HG02678 (cell line): ENCODE results near the gene RBM33.
"Not testable (repeated sequence)": the region's sequence is repeated elsewhere in the genome, so short reads cannot be mapped to it uniquely, and the experiment has no call there.

Experiments
- ATAC-seq: cut with Tn5 transposase; IDR thresholded peaks from one replicate; pipeline ENCODE4 v1.9.1; 2021; ENCODE audit warnings: mild to moderate bottlenecking, moderate library complexity; ENCODE audit not compliant: unreplicated experiment

RBM33 gene, protein sequence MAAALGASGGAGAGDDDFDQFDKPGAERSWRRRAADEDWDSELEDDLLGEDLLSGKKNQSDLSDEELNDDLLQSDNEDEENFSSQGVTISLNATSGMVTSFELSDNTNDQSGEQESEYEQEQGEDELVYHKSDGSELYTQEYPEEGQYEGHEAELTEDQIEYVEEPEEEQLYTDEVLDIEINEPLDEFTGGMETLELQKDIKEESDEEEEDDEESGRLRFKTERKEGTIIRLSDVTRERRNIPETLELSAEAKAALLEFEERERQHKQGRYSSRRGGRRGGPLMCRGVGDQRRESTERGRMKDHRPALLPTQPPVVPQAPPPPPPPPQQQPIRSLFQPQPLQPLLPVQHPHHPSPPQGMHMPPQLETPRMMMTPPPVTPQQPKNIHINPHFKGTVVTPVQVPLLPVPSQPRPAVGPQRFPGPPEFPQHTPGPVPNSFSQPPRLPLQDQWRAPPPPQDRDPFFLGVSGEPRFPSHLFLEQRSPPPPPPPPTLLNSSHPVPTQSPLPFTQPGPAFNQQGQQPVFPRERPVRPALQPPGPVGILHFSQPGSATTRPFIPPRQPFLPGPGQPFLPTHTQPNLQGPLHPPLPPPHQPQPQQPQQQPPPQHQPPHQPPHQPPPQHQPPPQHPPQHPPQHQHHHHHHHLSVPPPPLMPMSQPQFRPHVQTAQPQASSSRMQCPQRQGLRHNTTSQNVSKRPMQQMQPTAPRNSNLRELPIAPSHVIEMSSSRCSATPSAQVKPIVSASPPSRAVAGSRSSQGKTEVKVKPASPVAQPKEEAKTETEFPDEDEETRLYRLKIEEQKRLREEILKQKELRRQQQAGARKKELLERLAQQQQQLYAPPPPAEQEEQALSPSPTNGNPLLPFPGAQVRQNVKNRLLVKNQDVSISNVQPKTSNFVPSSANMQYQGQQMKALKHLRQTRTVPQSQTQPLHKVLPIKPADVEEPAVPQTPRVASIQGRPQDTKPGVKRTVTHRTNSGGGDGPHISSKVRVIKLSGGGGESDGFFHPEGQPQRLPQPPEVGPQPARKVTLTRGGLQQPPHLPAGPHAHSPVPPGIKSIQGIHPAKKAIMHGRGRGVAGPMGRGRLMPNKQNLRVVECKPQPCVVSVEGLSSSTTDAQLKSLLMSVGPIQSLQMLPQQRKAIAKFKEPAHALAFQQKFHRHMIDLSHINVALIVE

DNA sequence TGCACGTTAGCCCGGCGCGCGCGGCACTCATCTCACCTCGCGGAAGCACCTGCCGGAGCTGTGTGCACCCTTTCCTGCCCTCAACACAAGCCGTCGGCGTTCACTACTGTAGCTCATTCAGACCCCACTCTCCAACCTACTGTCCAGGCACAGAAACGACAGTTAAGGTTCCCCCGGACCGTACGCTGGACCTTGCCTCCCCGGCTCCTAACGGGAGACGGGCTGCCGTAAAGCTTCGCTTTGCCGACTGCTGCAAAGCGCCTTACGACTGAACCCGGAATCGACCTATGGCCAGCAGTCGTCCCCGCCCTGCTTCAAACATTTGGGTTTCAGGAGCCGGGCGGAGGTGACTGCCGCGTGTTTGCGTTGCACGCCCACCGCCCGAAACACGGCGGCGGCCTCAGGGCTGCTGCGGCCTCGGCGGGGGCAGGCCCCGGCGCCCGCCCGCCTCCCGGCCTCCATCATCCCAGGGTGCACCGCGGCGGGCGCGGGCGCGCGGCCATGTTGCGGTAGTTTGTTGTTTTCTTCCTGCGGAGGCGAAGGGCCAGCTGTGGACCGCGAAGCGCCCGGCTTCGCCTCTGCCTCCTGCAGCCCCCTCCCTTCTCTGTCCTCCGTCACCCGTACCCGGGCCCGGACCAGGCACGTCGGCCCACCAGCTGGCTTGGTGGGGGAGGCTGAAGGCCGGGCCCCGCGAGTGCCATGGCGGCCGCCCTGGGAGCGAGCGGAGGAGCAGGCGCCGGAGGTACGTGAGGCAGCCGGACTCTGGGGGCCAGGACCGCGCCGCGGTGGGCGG lies at the start of gene RBM33:
TSS of gene RBM33 (plus strand) at position 484 of the 793 bp plus-strand sequence. CDS start at position 700, 216 bp downstream.
- peak; percentile 78 for ATAC-seq

DNA sequence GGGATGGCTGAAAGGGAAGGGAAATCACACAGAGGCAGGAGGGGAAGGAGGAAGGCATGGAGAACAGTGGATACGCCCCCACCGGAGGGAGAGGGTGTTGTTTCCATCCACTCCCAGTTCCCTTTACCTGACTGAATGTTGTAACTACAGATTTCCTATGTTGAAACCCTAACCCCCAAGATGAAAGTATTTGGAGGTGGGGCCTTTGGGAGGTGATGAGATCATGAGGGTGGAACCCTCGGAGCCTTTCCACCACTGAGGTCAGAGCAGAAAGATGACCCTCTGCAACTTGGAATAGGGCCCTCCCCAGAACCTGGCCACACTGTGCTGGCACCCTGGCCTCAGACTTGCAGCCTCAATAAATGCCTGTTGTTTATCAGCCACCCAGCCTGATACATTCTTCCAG lies 49.5 kb upstream of the RBM33 start:
- ATAC-seq: no peak

- no peak for ATAC-seq
Observed at GRCh38 chr7:155597753-155598140, 46.7 kb upstream of the RBM33 start.

GRCh38 chr7:155598810-155599210 lies 45.7 kb upstream of the RBM33 start:
- ATAC-seq: peak; percentile 72

DNA sequence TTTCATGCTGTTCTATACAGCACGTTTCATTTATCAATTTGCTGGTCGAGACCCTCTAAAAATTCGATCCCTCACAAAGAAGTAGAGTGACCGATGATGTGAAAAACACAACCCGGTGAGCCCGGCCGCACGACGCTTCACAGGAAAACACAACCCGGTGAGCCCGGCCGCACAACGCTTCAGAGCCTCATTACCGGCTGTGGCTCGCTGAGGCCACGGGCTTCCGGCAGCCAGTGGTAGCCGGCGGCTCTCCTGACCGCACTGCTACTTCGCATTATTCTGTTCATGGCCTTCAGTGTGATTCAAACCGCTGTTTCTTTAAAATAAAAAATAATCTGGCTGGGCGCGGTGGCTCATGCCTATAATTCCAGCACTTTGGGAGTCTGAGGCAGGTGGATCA lies 42.3 kb upstream of the RBM33 start:
- no peak for ATAC-seq

- no peak for ATAC-seq
Observed at GRCh38 chr7:155602750-155603149, 41.7 kb upstream of the RBM33 start.

DNA sequence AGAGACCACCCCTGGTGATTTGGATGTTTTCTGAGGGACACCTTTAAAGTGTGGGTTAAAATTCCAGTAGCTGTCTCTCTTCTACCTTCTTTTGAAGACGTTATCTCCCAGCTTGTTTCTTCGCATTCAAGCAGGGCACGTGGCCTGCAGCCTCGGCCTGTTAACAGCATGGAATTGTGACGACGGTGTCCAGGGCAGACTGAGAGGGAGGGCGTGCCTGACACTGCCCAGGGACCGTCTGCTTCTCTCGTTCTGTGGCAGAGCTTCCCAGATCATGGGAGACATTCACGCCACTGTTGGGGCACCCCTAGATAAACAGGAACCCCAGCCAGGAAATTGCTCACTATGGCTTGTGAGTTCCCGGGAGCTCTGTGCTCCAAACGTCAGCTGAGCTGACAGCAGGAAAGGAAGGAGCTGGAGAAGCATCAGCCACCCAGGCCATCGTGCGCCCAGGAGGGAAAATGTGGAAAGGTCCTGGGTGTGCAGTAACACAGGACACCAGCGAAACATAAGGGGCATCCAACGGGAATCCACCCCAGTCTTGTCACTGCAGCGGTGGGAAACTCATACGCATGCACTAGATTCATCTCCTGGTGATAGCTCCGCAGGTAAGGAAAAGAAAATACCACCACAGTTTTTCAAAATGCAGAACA lies 41.1 kb upstream of the RBM33 start:
- no peak for ATAC-seq

GRCh38 chr7:155603858-155604503 lies 40.5 kb upstream of the RBM33 start:
- no peak for ATAC-seq

- ATAC-seq: no peak
Observed at GRCh38 chr7:155604504-155604997, 39.9 kb upstream of the RBM33 start.

DNA sequence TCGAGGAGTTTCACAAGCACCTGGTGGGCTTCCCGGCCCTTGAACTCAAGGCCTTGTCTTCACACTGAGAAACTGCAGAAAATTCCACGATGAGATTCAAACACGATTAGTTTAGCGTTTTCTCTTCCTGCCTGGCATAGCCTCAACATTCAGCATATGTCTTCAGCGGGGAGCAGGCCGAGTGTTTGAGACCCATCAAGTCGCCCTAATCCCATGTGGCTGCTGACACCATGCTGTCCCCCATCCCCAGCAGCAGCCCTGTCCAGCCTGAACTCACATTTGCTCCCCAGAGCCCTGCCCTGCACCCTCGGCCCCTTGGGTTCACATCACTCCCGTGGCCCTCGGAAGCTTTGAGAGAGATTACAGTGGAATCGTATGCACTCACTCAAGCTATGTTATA lies 35.3 kb upstream of the RBM33 start:
- ATAC-seq: no peak

GRCh38 chr7:155610633-155611193 lies 33.7 kb upstream of the RBM33 start:
- ATAC-seq: no peak

DNA sequence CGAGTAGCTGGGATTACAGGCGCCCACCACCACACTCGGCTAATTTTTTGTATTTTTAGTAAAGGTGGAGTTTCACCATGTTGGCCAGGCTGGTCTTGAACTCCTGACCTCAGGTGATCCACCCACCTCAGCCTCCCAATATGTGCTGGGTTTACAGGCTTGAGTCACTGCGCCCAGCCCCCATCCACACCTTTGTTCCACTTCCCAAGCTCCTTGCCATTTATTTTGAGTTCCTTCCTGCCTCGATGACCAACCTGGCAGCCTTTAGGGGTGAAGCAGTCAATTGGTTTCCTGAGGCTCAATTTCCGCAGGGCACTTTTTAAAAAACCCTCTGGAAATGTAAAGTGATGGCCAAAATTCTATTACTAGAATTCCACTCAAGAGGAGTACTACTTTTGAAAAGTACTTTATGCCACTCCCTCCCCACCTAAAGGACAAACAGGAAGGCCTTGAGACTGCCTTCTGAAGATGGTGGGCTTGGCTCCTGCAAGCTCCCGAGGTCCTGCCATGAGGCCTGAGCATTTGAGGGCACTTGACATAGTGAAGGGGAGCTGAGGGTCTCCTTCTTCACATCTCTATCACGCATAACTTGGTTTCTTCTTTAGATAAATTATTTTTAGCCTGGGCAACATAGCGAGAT lies 32.5 kb upstream of the RBM33 start:
- no peak for ATAC-seq

DNA sequence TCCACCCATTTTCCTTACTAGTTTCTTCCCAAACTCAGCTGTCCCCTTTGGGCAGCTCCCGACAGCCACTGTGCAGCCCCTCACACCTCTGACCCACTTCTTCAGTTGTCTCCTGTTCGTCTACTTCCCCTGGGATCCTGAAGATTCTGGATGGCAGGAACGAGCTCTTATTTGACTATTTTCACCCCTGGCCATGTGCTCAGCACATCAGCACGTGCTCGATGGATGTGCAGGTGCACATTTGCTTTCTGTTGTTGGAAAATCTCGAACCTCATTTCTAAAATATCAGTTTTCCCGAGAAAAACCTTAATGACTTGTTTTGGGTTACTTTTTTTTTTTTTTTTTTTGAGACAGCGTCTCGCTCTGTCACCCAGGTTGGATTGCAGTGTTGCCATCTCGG lies 31.8 kb upstream of the RBM33 start:
- no peak for ATAC-seq

GRCh38 chr7:155615085-155615484 lies 29.4 kb upstream of the RBM33 start:
- ATAC-seq: not testable (repeated sequence)

GRCh38 chr7:155618708-155619633 lies 25.5 kb upstream of the RBM33 start:
- no peak for ATAC-seq

GRCh38 chr7:155619634-155620271 lies 24.7 kb upstream of the RBM33 start:
- no peak for ATAC-seq

- ATAC-seq: no peak
Observed at GRCh38 chr7:155620497-155620896, 24.0 kb upstream of the RBM33 start.
